Muscle layer of duodenum (tissue), 2 donors: ENCODE measurements around the gene NKAIN2.

ENCODE experiments used
- H3K27ac ChIP-seq: one replicate; pipeline ENCODE4 v1.7.0; 2013; ENCODE audit warnings: mild to moderate bottlenecking, low read length
- H3K27me3 ChIP-seq: one replicate; pipeline ENCODE4 v1.7.0; 2013; ENCODE audit warnings: low read depth, mild to moderate bottlenecking, control low read depth, low read length
- H3K36me3 ChIP-seq, 2 donors: one replicate each; pipeline ENCODE4 v1.7.0; 2013; ENCODE audit warnings: low read length in 2 of 2, control low read depth in 1 of 2, mild to moderate bottlenecking in 1 of 2; ENCODE audit not compliant: insufficient read depth in 2 of 2, control insufficient read depth in 1 of 2
- H3K4me1 ChIP-seq, 2 donors: one replicate each; pipeline ENCODE4 v1.7.0; 2013; ENCODE audit warnings: low read length in 2 of 2, mild to moderate bottlenecking in 2 of 2, control low read depth in 1 of 2, moderate library complexity in 1 of 2; ENCODE audit not compliant: insufficient read depth in 2 of 2, control insufficient read depth in 1 of 2
- H3K4me3 ChIP-seq, 2 donors: one replicate each; pipeline ENCODE4 v1.7.0; 2013; ENCODE audit warnings: low read length in 2 of 2, low read depth in 1 of 2, mild to moderate bottlenecking in 1 of 2
- H3K9me3 ChIP-seq, 2 donors: one replicate each; pipeline ENCODE4 v1.7.0; 2013; ENCODE audit warnings: low read length in 2 of 2, control low read depth in 1 of 2, mild to moderate bottlenecking in 1 of 2; ENCODE audit not compliant: control insufficient read depth in 1 of 2
- donor health status: healthy.

Gene NKAIN2

DNA sequence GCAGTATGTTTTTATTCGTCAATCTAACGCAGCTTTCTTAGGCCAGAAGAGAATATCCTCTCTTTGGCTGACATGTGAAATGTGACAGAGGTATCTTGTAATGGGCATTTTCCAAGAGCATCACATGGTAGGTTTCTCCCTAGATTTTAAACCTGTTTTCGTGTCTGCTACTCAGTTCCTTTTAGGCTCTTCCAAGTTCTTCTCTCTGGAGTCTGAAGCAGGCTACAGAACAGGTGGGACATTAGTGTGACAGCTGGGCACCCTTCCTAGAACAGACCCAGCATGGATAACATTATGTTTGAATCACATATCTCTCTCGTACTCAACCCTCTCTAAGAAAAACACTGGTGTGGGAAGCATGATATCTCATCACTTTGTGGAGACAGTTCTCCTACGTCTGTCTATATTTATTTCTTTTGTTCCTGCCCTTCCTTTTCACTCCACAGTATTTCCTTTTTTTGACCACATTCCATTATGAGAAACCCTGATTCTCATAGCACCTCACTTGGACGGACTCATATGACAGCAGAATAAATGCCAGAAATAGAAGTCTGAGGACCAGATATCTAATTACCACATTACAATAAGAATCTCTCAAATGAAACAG, 263.4 kb downstream of the NKAIN2 start:
- Histone ChIP-seq H3K36me3 (no peaks in the 10 kb centered on the region), H3K27ac (no peak overlapping the region), H3K4me1 (no peaks in the 10 kb centered on the region), H3K4me3 (no peak overlapping the region), H3K9me3 (no peaks in the 10 kb centered on the region), H3K27me3 (no peaks in the 10 kb centered on the region)

DNA sequence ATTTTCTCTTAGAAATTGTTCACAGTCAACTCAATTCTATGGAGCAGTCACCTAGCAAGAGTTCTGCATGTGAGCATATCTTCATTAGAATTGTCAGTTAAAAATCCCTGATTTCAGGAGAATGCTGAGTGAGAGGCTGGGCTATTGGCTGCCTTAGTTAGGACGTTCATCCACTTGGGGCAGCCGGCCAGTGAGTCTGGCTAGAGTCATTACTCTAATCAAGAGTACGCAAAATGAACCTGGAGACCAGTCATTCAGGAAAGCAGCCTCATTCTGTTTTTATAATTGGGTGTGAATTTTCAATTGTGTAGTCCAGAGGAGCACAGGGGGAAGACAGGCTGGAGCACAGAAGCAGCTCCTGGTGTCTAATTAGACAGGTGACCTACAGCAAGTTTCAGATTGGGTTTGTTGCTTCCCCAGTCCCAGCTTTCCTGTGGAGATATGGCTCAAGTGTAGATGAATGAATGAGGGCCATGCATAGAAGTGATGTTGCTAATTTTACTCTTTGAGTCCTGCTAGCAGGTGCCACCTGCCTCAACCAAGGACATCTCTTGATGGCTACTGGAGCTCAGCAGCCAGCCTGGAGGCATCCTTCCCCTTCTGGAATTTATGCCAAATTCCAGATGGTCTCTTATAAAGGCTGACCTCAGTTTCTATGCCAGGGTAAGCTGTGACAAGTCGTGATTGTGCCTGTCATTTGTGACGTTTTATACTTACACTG, 265.7 kb downstream of the NKAIN2 start:
- H3K4me1 ChIP-seq: no peaks in the 10 kb centered on the region
- no peaks in the 10 kb centered on the region for H3K36me3 ChIP-seq
- H3K27ac ChIP-seq: no peak overlapping the region
- no peak overlapping the region for H3K4me3 ChIP-seq
- H3K9me3 ChIP-seq: no peaks in the 10 kb centered on the region
- no peaks in the 10 kb centered on the region for H3K27me3 ChIP-seq

DNA sequence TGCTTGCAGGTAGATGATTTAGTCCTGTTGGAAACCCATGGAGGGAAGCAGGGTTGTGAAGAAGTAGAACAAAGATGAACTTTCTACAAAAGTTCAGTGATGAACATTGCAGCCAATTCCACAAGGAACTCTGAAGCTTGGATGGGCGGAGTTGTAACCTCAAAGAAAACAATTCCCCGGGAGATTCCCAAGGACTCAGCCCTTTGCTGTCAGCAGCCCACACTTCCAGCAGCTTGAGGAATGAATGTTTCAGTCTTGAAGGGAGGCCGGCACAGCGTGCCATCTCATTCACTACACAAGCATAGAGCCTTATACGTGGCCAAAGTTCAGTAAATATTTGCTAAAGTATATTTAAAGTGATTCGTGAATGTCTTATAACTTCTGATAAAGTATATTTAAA, 269.4 kb downstream of the NKAIN2 start:
- H3K4me1 ChIP-seq: no peaks in the 10 kb centered on the region

DNA sequence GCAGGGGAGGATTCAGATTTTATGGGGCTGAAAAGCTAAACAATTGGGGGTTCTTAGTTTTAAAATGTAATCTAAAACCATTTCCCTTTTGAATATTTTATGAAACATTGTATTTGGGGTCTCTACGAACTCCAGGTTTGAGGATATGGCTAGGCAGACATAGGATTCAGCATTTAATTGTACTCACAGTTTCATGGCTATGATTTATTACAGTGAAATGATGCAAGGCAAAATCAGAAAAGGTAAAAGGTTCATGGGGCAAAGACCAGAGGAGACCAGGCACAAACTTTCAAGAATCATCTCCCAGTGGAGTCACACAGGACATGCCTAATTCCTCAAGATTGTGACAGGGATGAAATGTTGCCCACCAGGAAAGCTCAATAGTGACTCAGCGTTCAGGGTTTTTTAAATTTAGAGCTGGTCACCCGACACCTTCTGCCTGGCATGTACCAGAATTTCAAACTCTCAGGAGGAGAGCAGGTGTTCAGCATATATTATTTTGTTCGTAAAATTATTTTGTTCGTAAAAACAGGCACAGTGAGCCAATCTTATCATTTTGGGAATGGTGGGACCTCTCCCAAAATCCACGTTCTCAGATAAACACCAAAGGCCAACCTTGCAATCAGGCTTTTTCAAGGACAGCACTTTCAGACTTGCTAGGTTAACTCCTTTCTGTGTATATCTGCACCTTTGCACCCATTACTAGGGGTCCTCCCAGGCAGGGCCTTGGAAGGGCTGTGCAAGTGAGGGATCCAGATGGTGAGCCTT, 270.3 kb downstream of the NKAIN2 start:
- no peaks in the 10 kb centered on the region for H3K36me3 ChIP-seq
- no peaks in the 10 kb centered on the region for H3K27me3 ChIP-seq
- H3K27ac ChIP-seq: no peak overlapping the region
- H3K4me3 ChIP-seq: no peak overlapping the region
- no peaks in the 10 kb centered on the region for H3K4me1 ChIP-seq
- H3K9me3 ChIP-seq: no peaks in the 10 kb centered on the region

More for the DNA sequence above, 269.4 kb downstream of the NKAIN2 start:
- Histone ChIP-seq H3K27ac (no peak overlapping the region), H3K9me3 (no peaks in the 10 kb centered on the region), H3K36me3 (no peaks in the 10 kb centered on the region), H3K4me3 (no peak overlapping the region), H3K27me3 (no peaks in the 10 kb centered on the region)

DNA sequence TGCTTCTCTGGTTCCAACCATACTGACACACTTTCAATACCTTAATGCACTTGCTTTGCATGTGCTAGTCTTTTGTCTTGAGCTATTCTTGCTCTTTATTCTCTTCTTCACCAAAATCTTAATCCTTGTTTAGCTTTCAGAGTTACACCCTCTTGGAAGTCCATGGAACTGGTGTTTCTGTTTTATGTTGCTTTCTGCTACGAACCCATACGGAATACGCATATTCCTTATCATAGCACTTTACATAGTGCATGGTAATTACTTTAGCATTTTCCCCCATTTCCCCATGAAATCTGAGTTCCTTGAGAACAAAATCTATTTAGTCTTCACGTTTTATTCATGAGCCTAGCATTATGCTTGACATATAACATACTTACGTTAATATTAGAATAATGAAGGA, 270.9 kb downstream of the NKAIN2 start:
- no peaks in the 10 kb centered on the region for H3K4me1 ChIP-seq
- H3K4me3 ChIP-seq: no peak overlapping the region
- H3K27ac ChIP-seq: no peak overlapping the region
- H3K27me3 ChIP-seq: no peaks in the 10 kb centered on the region
- H3K9me3 ChIP-seq: no peaks in the 10 kb centered on the region
- H3K36me3 ChIP-seq: no peaks in the 10 kb centered on the region

DNA sequence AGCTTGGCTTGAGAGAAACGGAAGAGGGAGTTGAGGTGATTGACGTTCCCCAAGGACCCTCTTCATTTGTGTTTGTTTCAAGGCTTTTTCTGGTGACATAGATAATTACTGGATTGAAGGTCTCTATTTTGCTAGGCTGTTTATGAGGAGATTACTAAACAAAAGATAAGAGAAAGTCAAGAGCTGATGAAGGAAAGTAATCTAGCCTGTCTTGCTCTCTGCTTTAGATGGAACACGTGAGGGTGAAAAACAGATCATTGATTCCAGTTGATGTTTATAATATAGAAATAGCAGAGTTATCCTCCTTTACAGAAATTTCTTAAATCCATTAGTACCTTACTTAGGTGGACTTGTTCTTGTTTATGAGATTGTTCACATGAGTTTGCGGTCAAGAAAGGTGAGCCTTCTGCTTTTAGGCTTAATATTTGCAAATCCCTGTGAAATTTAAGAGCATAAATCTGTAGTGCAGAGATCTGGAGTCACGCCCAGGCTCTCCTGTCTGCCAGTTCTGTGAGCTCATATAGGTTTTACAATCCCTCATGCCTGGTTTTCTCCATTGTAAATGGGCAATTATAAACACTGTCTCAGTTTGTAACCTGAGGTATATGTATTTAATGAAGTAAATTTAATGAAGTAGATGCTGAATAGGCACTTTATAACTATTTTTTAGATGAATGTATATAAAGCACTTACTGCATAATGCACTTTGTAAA, 272.8 kb downstream of the NKAIN2 start:
- H3K4me3 ChIP-seq: no peak overlapping the region
- H3K9me3 ChIP-seq: no peaks in the 10 kb centered on the region
- H3K27me3 ChIP-seq: no peaks in the 10 kb centered on the region
- H3K36me3 ChIP-seq: no peaks in the 10 kb centered on the region
- H3K27ac ChIP-seq: no peak overlapping the region
- H3K4me1 ChIP-seq: no peaks in the 10 kb centered on the region

DNA sequence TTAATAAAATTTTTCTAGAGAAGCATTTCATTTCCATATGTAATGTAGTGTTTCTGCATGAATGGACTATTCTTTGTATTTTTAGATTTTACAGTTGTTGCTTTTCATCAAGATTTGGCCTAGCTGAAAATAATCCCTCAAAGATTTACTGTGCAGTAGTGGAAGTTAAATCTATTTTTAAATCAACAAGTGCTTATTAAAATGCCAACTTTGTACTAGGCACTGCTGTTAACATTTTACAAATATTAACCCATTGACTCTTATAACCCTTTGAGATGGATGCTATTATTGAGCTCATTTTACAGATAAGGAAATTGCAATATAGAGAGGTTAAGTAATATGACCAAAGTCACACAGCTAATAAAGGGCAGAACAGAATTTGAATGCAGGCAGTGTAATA, 274.5 kb downstream of the NKAIN2 start:
- Histone ChIP-seq H3K36me3 (no peaks in the 10 kb centered on the region), H3K27ac (no peak overlapping the region), H3K9me3 (no peaks in the 10 kb centered on the region), H3K4me1 (no peaks in the 10 kb centered on the region), H3K27me3 (no peaks in the 10 kb centered on the region), H3K4me3 (no peak overlapping the region)

DNA sequence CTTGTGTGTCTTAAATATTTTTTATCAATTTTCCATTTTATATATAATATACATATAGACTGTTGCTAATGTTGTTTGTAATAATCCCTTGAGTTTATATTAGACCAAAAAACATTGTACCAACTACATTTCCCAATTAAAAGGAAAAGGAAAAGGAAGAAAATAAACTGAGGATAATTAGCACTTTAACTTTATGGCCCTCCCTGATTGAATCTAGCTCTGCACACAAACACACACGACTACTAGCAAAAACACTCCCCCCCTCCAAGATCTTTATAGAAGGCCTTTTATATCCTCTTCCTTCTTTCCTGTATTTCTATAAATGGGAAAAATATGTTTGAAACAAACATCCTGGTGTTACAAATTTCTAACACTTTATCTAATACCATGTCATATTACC, 276.8 kb downstream of the NKAIN2 start:
- H3K27ac ChIP-seq: no peak overlapping the region
- H3K9me3 ChIP-seq: no peaks in the 10 kb centered on the region
- H3K4me3 ChIP-seq: no peak overlapping the region
- H3K4me1 ChIP-seq: no peaks in the 10 kb centered on the region
- H3K36me3 ChIP-seq: no peaks in the 10 kb centered on the region
- no peaks in the 10 kb centered on the region for H3K27me3 ChIP-seq

DNA sequence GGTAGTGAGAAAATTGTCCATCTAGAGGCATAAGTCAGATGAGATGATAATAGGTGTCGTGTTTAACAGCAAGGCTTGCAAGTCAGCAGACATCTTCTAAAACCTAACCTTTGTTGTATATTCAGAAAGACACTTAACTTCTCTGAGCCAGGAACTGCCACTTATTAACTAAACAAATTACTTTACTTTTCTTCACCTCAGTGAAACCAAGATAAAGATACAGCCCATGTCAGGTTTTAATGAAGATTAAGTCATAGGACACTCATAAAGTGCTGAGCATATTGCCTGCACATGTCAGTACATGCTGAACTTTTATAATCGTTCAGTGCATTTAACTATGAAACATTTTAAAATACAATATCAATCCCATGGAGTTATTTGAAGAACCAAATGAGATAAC, 286.8 kb downstream of the NKAIN2 start:
- Histone ChIP-seq H3K9me3 (no peaks in the 10 kb centered on the region), H3K27ac (no peak overlapping the region), H3K4me1 (no peaks in the 10 kb centered on the region), H3K27me3 (no peaks in the 10 kb centered on the region), H3K36me3 (no peaks in the 10 kb centered on the region), H3K4me3 (no peak overlapping the region)

DNA sequence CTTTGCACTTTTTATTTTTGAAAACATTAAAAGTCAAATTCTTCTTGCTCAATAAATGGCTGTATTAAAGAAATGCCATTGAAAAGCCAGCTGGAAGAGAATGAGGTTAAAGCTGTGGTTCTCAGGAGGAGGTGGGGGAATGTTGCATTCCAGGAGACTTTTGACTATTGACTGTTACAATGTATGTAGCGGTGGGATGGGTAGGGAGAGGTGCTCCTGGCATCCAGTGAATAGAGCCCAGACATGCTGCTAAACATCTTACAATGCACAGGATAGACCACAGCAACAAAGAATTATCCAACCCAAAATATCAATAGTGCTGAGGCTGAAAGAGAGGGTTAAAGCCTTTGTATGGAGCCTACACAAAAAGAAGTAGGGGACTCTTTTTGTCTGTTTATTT, 295.9 kb downstream of the NKAIN2 start:
- Histone ChIP-seq H3K27me3 (no peaks in the 10 kb centered on the region), H3K4me1 (no peaks in the 10 kb centered on the region), H3K4me3 (no peak overlapping the region), H3K27ac (no peak overlapping the region), H3K36me3 (no peaks in the 10 kb centered on the region), H3K9me3 (no peaks in the 10 kb centered on the region)

DNA sequence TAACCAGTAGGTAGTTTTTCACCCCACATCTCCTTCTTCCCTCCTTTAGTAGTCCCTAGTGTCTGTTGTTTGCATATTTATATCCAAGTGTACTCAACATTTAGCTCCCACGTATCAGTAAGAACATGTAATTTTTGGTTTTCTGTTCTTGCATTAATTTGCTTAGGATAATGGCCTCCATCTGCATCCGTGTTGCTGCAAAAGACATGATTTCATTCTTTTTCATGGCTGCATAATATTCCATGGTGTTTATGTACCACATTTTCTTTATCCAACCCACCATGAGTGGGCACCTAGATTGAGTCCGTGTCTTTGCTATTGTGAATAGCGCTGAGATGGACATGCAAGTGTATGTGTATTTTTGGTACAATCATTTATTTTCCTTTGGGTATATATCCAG, 306.8 kb downstream of the NKAIN2 start:
- no peak overlapping the region for H3K4me3 ChIP-seq
- no peak overlapping the region for H3K27ac ChIP-seq
- H3K9me3 ChIP-seq: no peaks in the 10 kb centered on the region
- H3K4me1 ChIP-seq: no peaks in the 10 kb centered on the region
- no peaks in the 10 kb centered on the region for H3K27me3 ChIP-seq
- no peaks in the 10 kb centered on the region for H3K36me3 ChIP-seq
